Prostate gland (tissue), 2 donors: ENCODE measurements around the gene ACTL7A.

Experiments used
- POLR2A ChIP-seq: fragments of 450-650 bp; IDR thresholded peaks from one replicate; pipeline ENCODE4 v1.6.1; 2016; ENCODE audit warnings: antibody characterized with exemption, mild to moderate bottlenecking
- POLR2AphosphoS5 ChIP-seq: sonication (generic); formaldehyde crosslinking; IDR thresholded peaks from one replicate; pipeline ENCODE4 v1.6.1; 2017; ENCODE audit warnings: antibody characterized with exemption
- TF ChIP-seq, protein P1 (sequence below), 4 experiments: fragments of 200-600 bp in 2 of 4; fragments of 450-650 bp in 2 of 4; sonication (generic) in 2 of 4; IDR thresholded peaks; 1 replicate in 3 of 4; 2 replicates in 1 of 4; pipeline ENCODE4 v1.5.1; 2016 to 2019; ENCODE audit warnings: antibody characterized with exemption in 4 of 4, mild to moderate bottlenecking in 2 of 4, moderate library complexity in 2 of 4

GRCh38 chr9:108880738-108881316 lies 18.8 kb downstream of the ACTL7A start:
- TF ChIP-seq POLR2A (no peak), POLR2AphosphoS5 (no peak)
- TF ChIP-seq, protein P1, sequence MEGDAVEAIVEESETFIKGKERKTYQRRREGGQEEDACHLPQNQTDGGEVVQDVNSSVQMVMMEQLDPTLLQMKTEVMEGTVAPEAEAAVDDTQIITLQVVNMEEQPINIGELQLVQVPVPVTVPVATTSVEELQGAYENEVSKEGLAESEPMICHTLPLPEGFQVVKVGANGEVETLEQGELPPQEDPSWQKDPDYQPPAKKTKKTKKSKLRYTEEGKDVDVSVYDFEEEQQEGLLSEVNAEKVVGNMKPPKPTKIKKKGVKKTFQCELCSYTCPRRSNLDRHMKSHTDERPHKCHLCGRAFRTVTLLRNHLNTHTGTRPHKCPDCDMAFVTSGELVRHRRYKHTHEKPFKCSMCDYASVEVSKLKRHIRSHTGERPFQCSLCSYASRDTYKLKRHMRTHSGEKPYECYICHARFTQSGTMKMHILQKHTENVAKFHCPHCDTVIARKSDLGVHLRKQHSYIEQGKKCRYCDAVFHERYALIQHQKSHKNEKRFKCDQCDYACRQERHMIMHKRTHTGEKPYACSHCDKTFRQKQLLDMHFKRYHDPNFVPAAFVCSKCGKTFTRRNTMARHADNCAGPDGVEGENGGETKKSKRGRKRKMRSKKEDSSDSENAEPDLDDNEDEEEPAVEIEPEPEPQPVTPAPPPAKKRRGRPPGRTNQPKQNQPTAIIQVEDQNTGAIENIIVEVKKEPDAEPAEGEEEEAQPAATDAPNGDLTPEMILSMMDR (IDR thresholded peaks at IDR 0.05) = no peak
